Measurements from ENCODE around the gene LRP8. TPM values are rescaled to one million over a fixed set of nuclear protein-coding genes. Genes with fewer than 3 reads are reported as not detected.

LRP8 gene
- total and polyA plus RNA-seq, 8 donors = 0.58 to 26.8 (median 2.3) TPM

DNA sequence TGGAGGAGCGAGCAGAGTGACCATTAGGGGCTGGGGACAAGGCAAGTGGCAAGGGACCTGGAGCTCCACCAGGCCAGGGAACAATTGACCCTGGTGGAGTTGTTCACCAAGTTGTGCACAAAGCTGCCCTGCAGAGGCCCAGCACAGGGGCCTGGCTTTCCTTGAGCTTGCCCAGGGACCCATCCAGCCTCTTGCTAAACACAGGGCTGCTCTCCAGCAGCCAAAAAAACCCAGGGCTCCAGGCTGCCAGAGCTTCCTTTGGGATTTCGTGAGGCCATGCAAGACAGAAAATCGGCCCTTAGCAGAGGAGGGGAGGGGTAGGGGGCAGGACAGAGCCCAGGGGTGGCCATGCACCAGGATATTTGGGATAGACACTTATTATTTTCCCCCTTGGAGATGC is 32.6 kb downstream of the LRP8 start:
- H3K4me3 ChIP-seq = no peak overlapping the region

DNA sequence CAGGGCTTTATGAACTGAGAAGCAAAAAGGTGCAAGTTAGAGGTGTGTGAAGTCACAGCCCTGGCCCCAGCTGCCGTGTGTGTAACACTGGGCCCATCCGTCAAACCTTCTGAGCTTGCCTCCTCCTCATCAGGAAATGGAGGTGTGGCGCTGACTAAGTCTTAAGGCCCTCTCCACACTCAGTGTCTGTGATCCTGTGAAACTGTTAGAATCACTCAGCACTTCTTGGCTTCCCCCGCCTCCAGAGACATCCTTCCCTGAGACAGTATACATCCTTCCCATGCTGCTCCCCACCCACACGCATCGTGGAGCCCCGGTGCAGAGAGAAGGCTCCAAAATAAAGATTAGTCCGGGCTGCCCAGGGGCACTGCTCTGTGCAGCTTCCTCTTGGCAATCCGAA is 33.3 kb downstream of the LRP8 start:
- no peak for TF ChIP-seq POLR2A (IDR thresholded peaks at IDR 0.05)
- TF ChIP-seq POLR2AphosphoS5 (IDR thresholded peaks at IDR 0.05) = no peak
- TF ChIP-seq EP300 (IDR thresholded peaks at IDR 0.05) = no peak
- TF ChIP-seq, protein P1, sequence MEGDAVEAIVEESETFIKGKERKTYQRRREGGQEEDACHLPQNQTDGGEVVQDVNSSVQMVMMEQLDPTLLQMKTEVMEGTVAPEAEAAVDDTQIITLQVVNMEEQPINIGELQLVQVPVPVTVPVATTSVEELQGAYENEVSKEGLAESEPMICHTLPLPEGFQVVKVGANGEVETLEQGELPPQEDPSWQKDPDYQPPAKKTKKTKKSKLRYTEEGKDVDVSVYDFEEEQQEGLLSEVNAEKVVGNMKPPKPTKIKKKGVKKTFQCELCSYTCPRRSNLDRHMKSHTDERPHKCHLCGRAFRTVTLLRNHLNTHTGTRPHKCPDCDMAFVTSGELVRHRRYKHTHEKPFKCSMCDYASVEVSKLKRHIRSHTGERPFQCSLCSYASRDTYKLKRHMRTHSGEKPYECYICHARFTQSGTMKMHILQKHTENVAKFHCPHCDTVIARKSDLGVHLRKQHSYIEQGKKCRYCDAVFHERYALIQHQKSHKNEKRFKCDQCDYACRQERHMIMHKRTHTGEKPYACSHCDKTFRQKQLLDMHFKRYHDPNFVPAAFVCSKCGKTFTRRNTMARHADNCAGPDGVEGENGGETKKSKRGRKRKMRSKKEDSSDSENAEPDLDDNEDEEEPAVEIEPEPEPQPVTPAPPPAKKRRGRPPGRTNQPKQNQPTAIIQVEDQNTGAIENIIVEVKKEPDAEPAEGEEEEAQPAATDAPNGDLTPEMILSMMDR (IDR thresholded peaks at IDR 0.05) = no peak
- no peaks in the 10 kb centered on the region for H3K36me3 ChIP-seq
- peaks cover 0 to 12% (median 9%) of the 10 kb centered on the region in 4 donors for H3K4me1 ChIP-seq
- intact Hi-C loops (cut with DNase I; ENCODE audit: low total_unique reads) = no loop called here
- H3K4me3 ChIP-seq = no peak overlapping the region
- no peaks in the 10 kb centered on the region for H3K9me3 ChIP-seq
- WGBS, 5 donors = 77 to 88% (median 81%) methylated on average over 9 of the region's 9 CpGs
- H3K27me3 ChIP-seq = no peaks in the 10 kb centered on the region
- H3K27ac ChIP-seq = no peak overlapping the region
- DNase-seq = peak in 1 of 2 donors; percentile 36

More for the DNA sequence above, 32.6 kb downstream of the LRP8 start:
- 83 to 91% (median 86%) methylated on average over 2 to 3 of the region's 3 CpGs for WGBS, 5 donors
- intact Hi-C loops (cut with DNase I; ENCODE audit: low total_unique reads) = no loop called here
- DNase-seq = no peak
- Histone ChIP-seq H3K27me3 (no peaks in the 10 kb centered on the region), H3K36me3 (no peaks in the 10 kb centered on the region), H3K9me3 (no peaks in the 10 kb centered on the region), H3K27ac (no peak overlapping the region), H3K4me1 (peaks cover 0 to 12% (median 9%) of the 10 kb centered on the region in 4 donors)
- TF ChIP-seq, protein P1 (IDR thresholded peaks at IDR 0.05) = no peak
- TF ChIP-seq POLR2AphosphoS5 (IDR thresholded peaks at IDR 0.05) = no peak
- TF ChIP-seq POLR2A (IDR thresholded peaks at IDR 0.05) = no peak
- TF ChIP-seq EP300 (IDR thresholded peaks at IDR 0.05) = no peak

DNA sequence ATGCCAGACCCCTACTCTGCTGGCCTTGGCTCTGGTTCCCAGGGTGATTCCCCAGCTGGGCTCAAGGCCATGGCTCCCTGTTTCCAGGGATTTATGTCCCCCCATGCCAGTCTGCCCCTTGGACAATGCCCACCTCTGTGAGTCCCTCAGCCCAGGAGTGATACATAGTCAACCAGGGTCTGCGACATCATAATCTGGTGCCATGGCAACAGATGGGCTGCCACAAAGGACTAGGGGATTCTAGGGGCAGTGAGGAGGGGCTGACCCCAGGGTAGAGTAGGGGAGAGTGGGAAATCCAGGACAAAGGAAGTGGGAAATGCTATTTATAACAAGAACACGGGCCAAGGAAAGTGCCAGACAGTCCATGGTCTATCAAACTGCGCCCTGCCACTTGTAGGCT is 33.8 kb downstream of the LRP8 start:
- no peak for DNase-seq
- Histone ChIP-seq H3K9me3 (no peaks in the 10 kb centered on the region), H3K4me1 (peaks cover 0 to 12% (median 9%) of the 10 kb centered on the region in 4 donors), H3K36me3 (no peaks in the 10 kb centered on the region), H3K27me3 (peaks cover 0 to 5% (median 0%) of the 10 kb centered on the region in 3 donors), H3K4me3 (no peak overlapping the region), H3K27ac (no peak overlapping the region)
- TF ChIP-seq POLR2AphosphoS5 (IDR thresholded peaks at IDR 0.05) (no peak), EP300 (IDR thresholded peaks at IDR 0.05) (no peak), POLR2A (IDR thresholded peaks at IDR 0.05) (no peak)
- TF ChIP-seq, protein P1 (IDR thresholded peaks at IDR 0.05) = no peak
- intact Hi-C loops (cut with DNase I; ENCODE audit: low total_unique reads) = no loop called here
- WGBS, 5 donors = 84 to 92% (median 86%) methylated on average over 3 of the region's 3 CpGs

DNA sequence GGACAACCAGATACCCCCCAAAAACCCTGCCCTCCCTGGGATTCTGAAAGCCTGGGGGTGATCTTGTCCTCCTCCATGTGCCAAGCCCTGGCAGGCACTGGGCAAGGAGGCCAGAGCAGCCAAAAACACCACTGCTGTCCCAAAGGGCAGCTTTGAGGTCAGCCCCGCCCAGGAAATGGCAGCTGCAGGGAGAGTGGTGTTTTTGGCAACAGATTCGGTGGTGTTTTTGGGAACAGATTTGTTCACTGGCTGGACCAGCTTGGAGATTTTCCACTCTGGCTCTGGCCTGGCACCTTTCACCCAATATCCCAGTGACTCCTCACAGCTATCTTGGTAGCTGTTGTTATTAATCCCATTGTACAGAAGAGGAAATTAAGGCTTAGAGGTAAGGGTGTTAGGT is 34.7 kb downstream of the LRP8 start:
- H3K27ac ChIP-seq = no peak overlapping the region
- 29 to 66% (median 53%) methylated on average over 1 to 2 of the region's 2 CpGs for WGBS, 5 donors
- no peak overlapping the region for H3K4me3 ChIP-seq
- intact Hi-C loops (cut with DNase I; ENCODE audit: low total_unique reads) = no loop called here
- peaks cover 0 to 12% (median 9%) of the 10 kb centered on the region in 4 donors for H3K4me1 ChIP-seq
- peaks cover 0 to 6% (median 0%) of the 10 kb centered on the region in 3 donors for H3K27me3 ChIP-seq
- no peak for DNase-seq
- H3K36me3 ChIP-seq = no peaks in the 10 kb centered on the region
- TF ChIP-seq POLR2A (IDR thresholded peaks at IDR 0.05) = no peak
- TF ChIP-seq, protein P1 (IDR thresholded peaks at IDR 0.05) = no peak
- TF ChIP-seq POLR2AphosphoS5 (IDR thresholded peaks at IDR 0.05) = no peak
- TF ChIP-seq EP300 (IDR thresholded peaks at IDR 0.05) = no peak
- no peaks in the 10 kb centered on the region for H3K9me3 ChIP-seq

Data from stomach (tissue), 9 donors.